ENCODE measurements around the gene UPP2. TPM values are rescaled to one million over a fixed set of nuclear protein-coding genes. Genes with fewer than 3 reads are reported as not detected.

The UPP2 gene
- total RNA-seq, 2 experiments from 2014 or later = not detected

GRCh38 chr2:158153270-158154015 is 51.8 kb downstream of the UPP2 start:
- ChIA-PET POLR2A (interaction anchor here (0.6 kb wide), 1 partner anchor 115 kb away, joined by 3 read pairs; no protein-coding TSS in a partner anchor), CTCF (ENCODE audit: unreplicated experiment) (no interaction called here)
- no peaks in the 10 kb centered on the region for H3K79me2 ChIP-seq (ENCODE audit: insufficient read depth, low read depth, low read length)

GRCh38 chr2:158154596-158154995 is 52.9 kb downstream of the UPP2 start:
- DNase-seq (ENCODE audit: low spot score) = no peak
- H3K9me2 ChIP-seq (ENCODE audit: insufficient read depth, low read length) = no peaks in the 10 kb centered on the region
- no peaks in the 10 kb centered on the region for H3K36me3 ChIP-seq (ENCODE audit: insufficient read depth, low read length)
- BruUV-seq (replicated peaks) = no TSS peak
- POLR2A ChIA-PET = no interaction called here
- H2AFZ ChIP-seq (ENCODE audit: low read length) = no peak overlapping the region
- TF ChIP-seq EZH2phosphoT487 (IDR thresholded peaks at IDR 0.05; ENCODE audit: borderline replicate concordance, low read depth, low read length) = no peak
- no peak for TF ChIP-seq CTCF (conservative IDR thresholded peaks at IDR 0.05; ENCODE audit: low read length)
- H3K9me3 ChIP-seq (ENCODE audit: low read length) = no peaks in the 10 kb centered on the region
- H3K79me2 ChIP-seq (ENCODE audit: insufficient read depth, low read depth, low read length) = no peaks in the 10 kb centered on the region
- no peak overlapping the region for H3K27ac ChIP-seq (ENCODE audit: low read depth, low read length, poor library complexity, severe bottlenecking)
- no peak overlapping the region for H3K4me3 ChIP-seq (ENCODE audit: low read depth, low read length, poor library complexity, severe bottlenecking)
- H4K20me1 ChIP-seq (ENCODE audit: insufficient read depth, low read length) = no peaks in the 10 kb centered on the region
- no peak overlapping the region for H3K4me2 ChIP-seq (ENCODE audit: low read length)
- CTCF ChIA-PET (ENCODE audit: unreplicated experiment) = no interaction called here
- intact Hi-C loops (cut with micrococcal nuclease; ENCODE audit: unreplicated experiment) = no loop called here
- no peaks in the 10 kb centered on the region for H3K4me1 ChIP-seq (ENCODE audit: insufficient read depth, low read length, poor library complexity, severe bottlenecking)

More at GRCh38 chr2:158153270-158154015, 51.8 kb downstream of the UPP2 start:
- H4K20me1 ChIP-seq (ENCODE audit: insufficient read depth, low read length) = no peaks in the 10 kb centered on the region
- no peak for TF ChIP-seq EZH2phosphoT487 (IDR thresholded peaks at IDR 0.05; ENCODE audit: borderline replicate concordance, low read depth, low read length)
- TF ChIP-seq CTCF (conservative IDR thresholded peaks at IDR 0.05; ENCODE audit: low read length) = no peak
- no peak overlapping the region for H3K4me3 ChIP-seq (ENCODE audit: low read depth, low read length, poor library complexity, severe bottlenecking)
- H3K4me2 ChIP-seq (ENCODE audit: low read length) = no peak overlapping the region
- no peak overlapping the region for H2AFZ ChIP-seq (ENCODE audit: low read length)
- no peaks in the 10 kb centered on the region for H3K9me3 ChIP-seq (ENCODE audit: low read length)
- intact Hi-C loops (cut with micrococcal nuclease; ENCODE audit: unreplicated experiment) = no loop called here
- H3K4me1 ChIP-seq (ENCODE audit: insufficient read depth, low read length, poor library complexity, severe bottlenecking) = no peaks in the 10 kb centered on the region
- H3K27ac ChIP-seq (ENCODE audit: low read depth, low read length, poor library complexity, severe bottlenecking) = no peak overlapping the region
- no peaks in the 10 kb centered on the region for H3K9me2 ChIP-seq (ENCODE audit: insufficient read depth, low read length)
- no TSS peak for BruUV-seq (replicated peaks)
- DNase-seq (ENCODE audit: low spot score) = no peak
- H3K36me3 ChIP-seq (ENCODE audit: insufficient read depth, low read length) = no peaks in the 10 kb centered on the region

GRCh38 chr2:158172719-158173118 is 71.0 kb downstream of the UPP2 start:
- BruUV-seq (replicated peaks) = no TSS peak
- H3K27ac ChIP-seq (ENCODE audit: low read depth, low read length, poor library complexity, severe bottlenecking) = no peak overlapping the region
- no peaks in the 10 kb centered on the region for H3K4me1 ChIP-seq (ENCODE audit: insufficient read depth, low read length, poor library complexity, severe bottlenecking)
- H3K4me2 ChIP-seq (ENCODE audit: low read length) = no peak overlapping the region
- H3K9me2 ChIP-seq (ENCODE audit: insufficient read depth, low read length) = no peaks in the 10 kb centered on the region
- no peaks in the 10 kb centered on the region for H3K9me3 ChIP-seq (ENCODE audit: low read length)
- TF ChIP-seq CTCF (conservative IDR thresholded peaks at IDR 0.05; ENCODE audit: low read length) = no peak
- TF ChIP-seq EZH2phosphoT487 (IDR thresholded peaks at IDR 0.05; ENCODE audit: borderline replicate concordance, low read depth, low read length) = no peak
- no peaks in the 10 kb centered on the region for H4K20me1 ChIP-seq (ENCODE audit: insufficient read depth, low read length)
- no peaks in the 10 kb centered on the region for H3K36me3 ChIP-seq (ENCODE audit: insufficient read depth, low read length)
- intact Hi-C loops (cut with micrococcal nuclease; ENCODE audit: unreplicated experiment) = no loop called here
- DNase-seq (ENCODE audit: low spot score) = no peak
- H2AFZ ChIP-seq (ENCODE audit: low read length) = no peak overlapping the region
- CTCF ChIA-PET (ENCODE audit: unreplicated experiment) = no interaction called here
- POLR2A ChIA-PET = interaction anchor here (0.7 kb wide), 1 partner anchor 44 kb away, joined by 3 read pairs; no protein-coding TSS in a partner anchor
- no peaks in the 10 kb centered on the region for H3K79me2 ChIP-seq (ENCODE audit: insufficient read depth, low read depth, low read length)
- H3K4me3 ChIP-seq (ENCODE audit: low read depth, low read length, poor library complexity, severe bottlenecking) = no peak overlapping the region

Measured in OCI-LY7 (cell line).